Neural progenitor cell (in vitro differentiated cells): Measurements from ENCODE around the gene SLC6A18. TPM values are rescaled to one million over a fixed set of nuclear protein-coding genes. Genes with fewer than 3 reads are reported as not detected.

ENCODE experiments used
- DNase-seq: peaks from one replicate; pipeline ENCODE4 v3.0.0-alpha.2; 2016; ENCODE audit warnings: low spot score
- H2AFZ ChIP-seq: fragments of 200-600 bp; sonication (generic); replicated peaks from 2 replicates; pipeline ENCODE4 v1.6.1; 2016; ENCODE audit warnings: antibody characterized with exemption
- H3F3A ChIP-seq: fragments of 200-600 bp; sonication (generic); 2 replicates; pipeline ENCODE4 v1.6.1; 2016; ENCODE audit warnings: antibody characterized with exemption, low read depth
- H3K27ac ChIP-seq: fragments of 200-600 bp; sonication (generic); 2 replicates; pipeline ENCODE4 v1.5.1; 2016; ENCODE audit warnings: mild to moderate bottlenecking
- H3K27me3 ChIP-seq: fragments of 200-600 bp; sonication (generic); 2 replicates; pipeline ENCODE4 v1.6.1; 2016; ENCODE audit warnings: mild to moderate bottlenecking, moderate library complexity
- H3K36me3 ChIP-seq: fragments of 200-600 bp; sonication (generic); 2 replicates; pipeline ENCODE4 v1.5.1; 2016
- H3K4me1 ChIP-seq: fragments of 200-600 bp; sonication (generic); 2 replicates; pipeline ENCODE4 v1.6.1; 2016; ENCODE audit warnings: mixed run types
- H3K4me2 ChIP-seq: fragments of 200-600 bp; sonication (generic); 2 replicates; pipeline ENCODE4 v1.6.1; 2016
- H3K4me3 ChIP-seq: fragments of 200-600 bp; sonication (generic); 2 replicates; pipeline ENCODE4 v1.5.1; 2016
- H3K79me2 ChIP-seq: fragments of 200-600 bp; sonication (generic); 2 replicates; pipeline ENCODE4 v1.6.1; 2016; ENCODE audit warnings: low read depth
- H3K9ac ChIP-seq: fragments of 200-600 bp; sonication (generic); 2 replicates; pipeline ENCODE4 v1.6.1; 2016
- H3K9me3 ChIP-seq: fragments of 200-600 bp; sonication (generic); 2 replicates; pipeline ENCODE4 v1.5.1; 2016; ENCODE audit warnings: low read depth
- H4K20me1 ChIP-seq: fragments of 200-600 bp; sonication (generic); 2 replicates; pipeline ENCODE4 v1.6.1; 2016; ENCODE audit warnings: low read depth
- H3K27ac Mint-ChIP-seq: 3 replicates; pipeline ENCODE4 v1.8.0; 2021; ENCODE audit warnings: mixed read lengths
- H3K27me3 Mint-ChIP-seq: 2 replicates; pipeline ENCODE4 v1.8.0; 2022; ENCODE audit warnings: low read depth, mild to moderate bottlenecking, inconsistent platforms, moderate library complexity, mixed read lengths; ENCODE audit not compliant: insufficient read depth
- H3K36me3 Mint-ChIP-seq: 3 replicates; pipeline ENCODE4 v1.8.0; 2021; ENCODE audit warnings: mixed read lengths
- H3K4me1 Mint-ChIP-seq: 3 replicates; pipeline ENCODE4 v1.8.0; 2021; ENCODE audit warnings: mixed read lengths
- H3K4me3 Mint-ChIP-seq: 3 replicates; pipeline ENCODE4 v1.8.0; 2021; ENCODE audit warnings: mild to moderate bottlenecking, moderate library complexity, mixed read lengths
- H3K9me3 Mint-ChIP-seq: 3 replicates; pipeline ENCODE4 v1.8.0; 2020; ENCODE audit warnings: mixed read lengths
- EZH2 ChIP-seq: fragments of 200-600 bp; sonication (generic); IDR thresholded peaks from 2 replicates; pipeline ENCODE4 v1.6.1; 2017; ENCODE audit warnings: antibody characterized with exemption, mild to moderate bottlenecking, moderate library complexity
- EZH2phosphoT487 ChIP-seq: fragments of 200-600 bp; sonication (generic); IDR thresholded peaks from 2 replicates; pipeline ENCODE4 v1.6.1; 2017; ENCODE audit warnings: antibody characterized with exemption
- total RNA-seq: library from RNA; depleted of rRNA; stranded (reverse); fragments of >200 nt; gene quantifications from 2 replicates; pipeline ENCODE4 v1.2.3, GENCODE V29; 2015; ENCODE audit warnings: low replicate concordance
- TF ChIP-seq, protein P1 (sequence below): fragments of 200-600 bp; sonication (generic); IDR thresholded peaks from 2 replicates; pipeline ENCODE4 v1.5.1; 2017; ENCODE audit warnings: antibody characterized with exemption, mild to moderate bottlenecking

SLC6A18 gene
- total RNA-seq, 1 donor from 2014 or later, result not detected

GRCh38 chr5:1184163-1184470, 41.1 kb upstream of the SLC6A18 start:
- no peaks in the 10 kb centered on the region for H3F3A ChIP-seq
- peaks cover 16% of the 10 kb centered on the region for H3K4me1 Mint-ChIP-seq
- no peak overlapping the region for H3K27ac ChIP-seq
- H3K36me3 Mint-ChIP-seq, result no peaks in the 10 kb centered on the region
- DNase-seq, result no peak
- H4K20me1 ChIP-seq, result no peaks in the 10 kb centered on the region
- no peaks in the 10 kb centered on the region for H3K36me3 ChIP-seq
- TF ChIP-seq EZH2phosphoT487, result no peak
- TF ChIP-seq, protein P1, sequence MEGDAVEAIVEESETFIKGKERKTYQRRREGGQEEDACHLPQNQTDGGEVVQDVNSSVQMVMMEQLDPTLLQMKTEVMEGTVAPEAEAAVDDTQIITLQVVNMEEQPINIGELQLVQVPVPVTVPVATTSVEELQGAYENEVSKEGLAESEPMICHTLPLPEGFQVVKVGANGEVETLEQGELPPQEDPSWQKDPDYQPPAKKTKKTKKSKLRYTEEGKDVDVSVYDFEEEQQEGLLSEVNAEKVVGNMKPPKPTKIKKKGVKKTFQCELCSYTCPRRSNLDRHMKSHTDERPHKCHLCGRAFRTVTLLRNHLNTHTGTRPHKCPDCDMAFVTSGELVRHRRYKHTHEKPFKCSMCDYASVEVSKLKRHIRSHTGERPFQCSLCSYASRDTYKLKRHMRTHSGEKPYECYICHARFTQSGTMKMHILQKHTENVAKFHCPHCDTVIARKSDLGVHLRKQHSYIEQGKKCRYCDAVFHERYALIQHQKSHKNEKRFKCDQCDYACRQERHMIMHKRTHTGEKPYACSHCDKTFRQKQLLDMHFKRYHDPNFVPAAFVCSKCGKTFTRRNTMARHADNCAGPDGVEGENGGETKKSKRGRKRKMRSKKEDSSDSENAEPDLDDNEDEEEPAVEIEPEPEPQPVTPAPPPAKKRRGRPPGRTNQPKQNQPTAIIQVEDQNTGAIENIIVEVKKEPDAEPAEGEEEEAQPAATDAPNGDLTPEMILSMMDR, result no peak
- no peak for TF ChIP-seq EZH2
- H3K9me3 ChIP-seq, result no peaks in the 10 kb centered on the region
- no peak overlapping the region for H3K4me2 ChIP-seq
- H3K4me3 Mint-ChIP-seq, result no peak overlapping the region
- H3K4me1 ChIP-seq, result peaks cover 5% of the 10 kb centered on the region
- H3K9ac ChIP-seq, result no peak overlapping the region
- H3K4me3 ChIP-seq, result no peak overlapping the region
- H2AFZ ChIP-seq, result no peak overlapping the region
- no peaks in the 10 kb centered on the region for H3K27me3 Mint-ChIP-seq
- no peaks in the 10 kb centered on the region for H3K79me2 ChIP-seq
- no peaks in the 10 kb centered on the region for H3K27me3 ChIP-seq
- no peaks in the 10 kb centered on the region for H3K9me3 Mint-ChIP-seq
- H3K27ac Mint-ChIP-seq, result no peak overlapping the region

DNA sequence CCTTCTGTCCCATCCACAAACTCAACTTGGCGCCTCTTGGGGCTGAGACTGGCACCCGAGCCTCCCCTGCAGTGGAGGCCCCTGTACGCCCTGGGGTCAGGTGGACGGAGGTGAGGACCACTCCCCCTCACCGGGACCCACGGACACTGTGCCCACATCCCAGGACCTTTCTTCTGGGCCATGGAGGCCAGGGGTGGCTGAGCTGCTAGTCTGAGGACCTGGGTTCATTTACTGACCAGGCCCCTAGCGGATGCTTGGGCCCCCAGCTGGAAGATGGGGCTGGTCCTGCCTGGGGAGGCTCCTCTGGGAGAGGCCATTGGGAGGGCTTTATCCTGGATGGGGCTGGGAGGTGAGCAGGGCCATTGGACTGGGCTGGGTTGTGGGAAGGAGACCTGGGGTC, 40.7 kb upstream of the SLC6A18 start:
- no peaks in the 10 kb centered on the region for H3K79me2 ChIP-seq
- H3K27me3 ChIP-seq, result no peaks in the 10 kb centered on the region
- H3K4me3 ChIP-seq, result no peak overlapping the region
- no peaks in the 10 kb centered on the region for H3K9me3 Mint-ChIP-seq
- H3K36me3 Mint-ChIP-seq, result no peaks in the 10 kb centered on the region
- H3K4me2 ChIP-seq, result no peak overlapping the region
- no peaks in the 10 kb centered on the region for H3F3A ChIP-seq
- peaks cover 16% of the 10 kb centered on the region for H3K4me1 Mint-ChIP-seq
- H3K27ac Mint-ChIP-seq, result no peak overlapping the region
- H3K36me3 ChIP-seq, result no peaks in the 10 kb centered on the region
- no peak for DNase-seq
- H3K9me3 ChIP-seq, result no peaks in the 10 kb centered on the region
- H3K9ac ChIP-seq, result no peak overlapping the region
- no peaks in the 10 kb centered on the region for H3K27me3 Mint-ChIP-seq
- H2AFZ ChIP-seq, result no peak overlapping the region
- peaks cover 5% of the 10 kb centered on the region for H3K4me1 ChIP-seq
- no peak overlapping the region for H3K27ac ChIP-seq
- H3K4me3 Mint-ChIP-seq, result no peak overlapping the region
- TF ChIP-seq, protein P1, result no peak
- TF ChIP-seq EZH2phosphoT487 (no peak), EZH2 (no peak)
- H4K20me1 ChIP-seq, result no peaks in the 10 kb centered on the region

DNA sequence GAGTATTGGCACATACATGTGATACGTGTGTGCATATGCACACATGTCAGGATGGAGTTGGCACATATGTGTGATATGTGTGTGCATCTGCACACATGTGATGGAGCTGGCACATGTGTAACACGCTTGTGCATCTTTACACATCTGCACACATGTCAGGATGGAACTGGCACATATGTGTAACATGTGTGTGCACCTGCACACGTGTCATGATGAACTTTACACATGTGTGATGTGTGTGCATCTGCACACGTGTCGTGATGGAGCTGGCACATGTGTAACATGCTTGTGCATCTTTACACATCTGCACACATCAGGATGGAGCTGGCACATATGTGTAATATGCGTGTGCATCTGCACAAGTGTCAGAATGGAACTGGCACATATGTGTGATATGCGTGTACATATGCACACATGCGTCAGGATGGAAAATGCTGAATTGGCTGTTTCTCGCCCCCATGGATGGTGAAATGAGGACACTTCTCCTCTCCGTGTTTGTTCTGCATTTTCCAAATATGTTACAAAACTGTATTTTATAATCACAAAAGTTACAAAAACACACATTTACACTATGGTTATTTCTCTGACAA, 40.0 kb upstream of the SLC6A18 start:
- no peaks in the 10 kb centered on the region for H3K36me3 ChIP-seq
- Mint-ChIP-seq H3K4me3 (no peak overlapping the region), H3K36me3 (no peaks in the 10 kb centered on the region), H3K27ac (no peak overlapping the region), H3K27me3 (peaks cover 2% of the 10 kb centered on the region), H3K4me1 (peaks cover 18% of the 10 kb centered on the region), H3K9me3 (no peaks in the 10 kb centered on the region)
- H3K9ac ChIP-seq, result no peak overlapping the region
- no peak overlapping the region for H3K27ac ChIP-seq
- H3F3A ChIP-seq, result no peaks in the 10 kb centered on the region
- H3K4me1 ChIP-seq, result peaks cover 5% of the 10 kb centered on the region
- H3K79me2 ChIP-seq, result no peaks in the 10 kb centered on the region
- TF ChIP-seq EZH2 (no peak), EZH2phosphoT487 (no peak)
- TF ChIP-seq, protein P1, result no peak
- no peaks in the 10 kb centered on the region for H4K20me1 ChIP-seq
- no peak overlapping the region for H2AFZ ChIP-seq
- H3K27me3 ChIP-seq, result no peaks in the 10 kb centered on the region
- no peaks in the 10 kb centered on the region for H3K9me3 ChIP-seq
- no peak for DNase-seq
- H3K4me3 ChIP-seq, result no peak overlapping the region
- H3K4me2 ChIP-seq, result no peak overlapping the region
